GM21576 (cell line): ENCODE data around the gene ANKRD33.

Experiments used
- ATAC-seq: cut with Tn5 transposase; IDR thresholded peaks from one replicate; pipeline ENCODE4 v1.9.1; 2021; ENCODE audit warnings: mild to moderate bottlenecking, moderate library complexity; ENCODE audit not compliant: unreplicated experiment

ANKRD33 gene

DNA sequence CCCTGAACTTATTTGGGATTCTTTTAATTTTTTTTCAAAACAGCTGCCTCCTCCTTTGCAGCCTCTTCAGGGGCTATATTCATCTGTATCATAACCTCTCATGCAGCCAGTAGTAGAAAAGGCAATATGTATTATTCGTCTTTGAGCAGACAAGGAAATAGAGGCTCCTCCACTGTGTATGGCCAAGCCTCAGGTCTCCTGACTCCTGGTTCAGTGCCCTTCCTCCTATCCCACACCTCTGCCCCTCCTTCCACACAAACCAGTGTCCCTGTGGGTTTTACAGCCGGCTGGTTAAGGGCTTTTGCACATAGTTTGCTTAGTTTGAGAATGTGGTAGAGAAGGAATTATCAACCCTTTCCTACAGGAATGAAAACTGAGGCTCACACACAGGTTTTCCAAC is 10.6 kb downstream of the ANKRD33 start:
- ATAC-seq = no peak

DNA sequence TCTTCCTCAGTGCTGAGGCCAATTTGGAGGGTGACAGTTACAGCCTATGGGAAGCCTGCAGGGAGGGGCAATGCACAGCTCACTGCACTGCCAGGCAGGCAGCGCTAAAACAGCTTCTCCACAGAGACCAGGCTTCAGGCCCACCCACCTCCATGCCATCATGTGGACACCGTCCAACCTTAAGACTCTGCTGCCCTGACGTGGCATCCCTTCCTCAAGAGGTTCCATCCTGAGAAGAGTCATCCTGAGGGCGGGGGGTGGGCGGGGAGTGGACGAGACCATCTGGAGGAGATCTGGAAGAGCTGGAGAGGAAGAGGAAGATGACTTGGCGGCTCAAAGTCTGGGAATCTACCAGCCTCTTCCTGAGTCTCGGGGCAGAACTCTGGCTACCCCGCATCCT is 11.0 kb downstream of the ANKRD33 start:
- no peak for ATAC-seq

DNA sequence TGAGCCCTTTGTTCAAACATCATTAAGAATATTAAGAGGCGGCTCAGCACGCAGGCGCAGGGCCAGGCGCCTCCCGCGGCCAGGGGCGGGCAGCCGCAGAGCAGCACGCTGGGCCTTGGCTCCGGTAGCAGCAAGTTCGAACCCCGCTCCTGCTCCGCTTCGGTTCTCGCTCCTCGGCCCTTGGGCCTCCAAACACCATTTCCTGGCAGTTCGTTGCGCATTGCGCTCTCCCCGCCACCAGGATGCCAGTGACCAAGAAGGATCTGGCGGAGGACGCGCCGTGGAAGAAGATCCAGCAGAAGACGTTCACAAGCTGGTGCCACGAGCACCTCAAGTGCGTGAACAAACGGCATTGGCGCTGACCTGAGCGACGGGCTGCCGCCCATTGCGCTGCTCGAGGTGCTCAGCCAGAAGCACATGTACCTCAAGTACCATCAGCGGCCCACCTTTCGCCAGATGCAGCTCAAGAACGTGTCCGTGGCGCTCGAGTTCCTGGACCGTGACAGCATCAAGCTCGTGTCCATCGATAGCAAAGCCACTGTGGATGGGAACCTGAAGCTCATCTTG is 12.5 kb downstream of the ANKRD33 start:
- ATAC-seq = no peak

DNA sequence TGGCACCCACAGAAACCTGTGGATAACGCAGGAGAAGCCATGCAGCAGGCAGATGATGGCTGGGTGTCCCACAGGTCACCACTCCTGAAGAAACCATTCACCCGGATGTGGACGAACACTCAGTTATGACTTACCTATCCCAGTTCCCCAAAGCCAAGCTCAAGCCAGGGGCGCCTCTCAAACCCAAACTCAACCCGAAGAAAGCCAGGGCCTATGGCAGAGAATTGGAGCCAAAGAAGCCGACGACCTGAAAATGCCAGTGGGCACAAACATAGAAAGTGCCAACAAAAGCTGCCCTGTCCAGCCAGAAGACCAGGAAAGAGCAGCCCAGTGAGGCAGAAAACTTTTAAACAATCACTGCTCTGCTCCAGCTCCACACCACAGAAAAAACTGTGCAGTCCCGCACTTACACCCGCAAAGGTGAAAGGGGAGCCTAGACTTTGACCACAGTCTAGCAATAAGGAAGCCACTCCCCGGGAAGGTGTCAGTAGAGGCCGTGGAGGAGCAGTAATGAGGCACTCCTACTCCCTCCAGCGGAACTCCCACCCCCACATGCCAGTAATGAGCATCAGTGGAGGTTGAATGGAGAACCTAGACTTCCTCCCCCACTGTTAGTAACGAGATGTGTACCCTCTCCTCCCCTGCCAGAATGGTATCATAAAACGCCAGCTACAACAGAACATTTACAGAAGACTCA is 13.4 kb downstream of the ANKRD33 start:
- ATAC-seq = no peak

DNA sequence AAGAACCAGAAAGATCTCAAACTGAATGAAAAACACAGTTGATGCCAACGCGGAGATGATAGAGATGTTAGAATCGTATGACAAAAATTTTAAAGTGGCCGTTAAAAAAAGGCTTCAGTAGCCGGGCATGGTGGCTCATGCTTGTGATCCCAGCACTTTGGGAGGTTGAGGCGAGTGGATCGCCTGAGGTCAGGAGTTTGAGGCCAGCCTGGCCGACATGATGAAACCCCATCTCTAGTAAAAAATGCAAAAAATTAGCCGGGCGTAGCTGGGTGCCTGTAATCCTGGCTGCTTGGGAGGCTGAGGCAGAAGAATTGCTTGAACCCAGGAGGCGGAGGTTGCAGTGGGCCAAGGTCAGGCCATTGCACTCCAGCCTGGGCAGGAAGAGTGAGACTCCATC is 14.0 kb downstream of the ANKRD33 start:
- no peak for ATAC-seq

DNA sequence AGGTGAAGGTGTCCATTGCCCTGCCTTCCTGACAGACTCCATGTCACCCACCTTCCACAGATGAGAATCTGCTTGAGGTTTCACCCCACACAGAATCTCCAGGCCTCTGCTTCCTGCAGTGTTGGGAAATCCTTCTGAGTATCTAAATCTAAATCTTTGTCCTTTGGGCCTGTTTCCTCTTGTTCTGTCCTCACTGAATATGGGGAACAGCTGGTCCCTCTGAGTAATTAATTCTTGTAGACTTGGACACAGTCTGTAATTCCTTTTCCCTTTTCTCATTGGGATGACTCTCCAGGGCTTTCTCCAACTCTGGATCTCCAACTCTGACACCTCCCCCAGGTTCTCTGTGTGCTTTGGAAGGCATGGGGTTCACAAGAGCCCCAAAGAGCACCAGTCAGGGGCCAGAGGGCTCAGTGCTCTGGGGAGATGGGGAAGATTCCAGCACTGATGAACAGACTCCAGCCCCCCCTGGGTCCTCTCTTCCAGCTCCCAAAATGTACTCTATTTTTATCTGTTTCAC is 17.1 kb downstream of the ANKRD33 start:
- no peak for ATAC-seq

DNA sequence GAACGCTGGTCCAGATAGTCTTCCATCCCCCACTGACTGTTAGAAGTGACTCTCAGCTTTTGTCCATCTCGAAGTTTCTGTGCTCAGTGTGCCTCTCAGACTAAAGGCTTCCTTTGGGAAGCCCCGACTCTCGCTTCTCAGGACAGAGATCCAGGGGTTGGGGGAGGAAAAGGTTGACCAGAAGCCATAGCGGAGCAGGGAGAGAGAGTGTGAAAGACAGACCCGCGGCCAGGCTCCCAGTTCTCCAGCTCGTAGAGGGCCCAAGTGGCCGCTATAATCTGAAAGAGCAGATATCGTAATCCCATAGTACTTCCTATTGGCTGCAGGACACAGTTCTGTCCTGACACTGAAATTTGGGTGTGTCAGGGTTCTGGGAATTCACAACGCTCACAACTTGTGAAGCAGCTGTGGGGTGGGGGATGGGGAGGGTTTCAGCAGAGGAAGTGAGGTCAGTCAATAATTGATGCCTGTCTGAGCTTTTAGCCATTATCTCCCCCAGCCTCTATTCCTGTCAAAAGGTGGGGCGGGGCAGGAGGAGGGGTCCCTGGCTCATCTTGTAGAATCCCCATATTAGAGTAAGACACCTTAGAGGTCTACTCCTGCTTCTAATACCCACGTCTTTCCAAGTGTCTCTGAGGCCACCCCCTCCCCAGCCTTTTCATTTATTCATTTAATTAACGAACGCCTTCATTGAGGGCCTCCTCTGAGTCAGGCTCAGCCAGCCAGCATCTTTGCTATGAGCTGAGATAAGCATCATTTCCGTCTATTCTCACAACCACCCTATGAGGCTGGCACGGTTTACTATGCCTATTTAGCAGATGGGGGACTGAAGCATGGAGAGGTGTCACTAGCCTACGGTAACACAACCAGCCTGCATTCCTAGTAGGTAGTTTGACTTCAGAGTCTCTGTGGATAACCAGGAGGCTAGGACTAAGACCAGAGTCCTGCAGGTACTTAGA is 17.8 kb downstream of the ANKRD33 start:
- ATAC-seq = no peak

DNA sequence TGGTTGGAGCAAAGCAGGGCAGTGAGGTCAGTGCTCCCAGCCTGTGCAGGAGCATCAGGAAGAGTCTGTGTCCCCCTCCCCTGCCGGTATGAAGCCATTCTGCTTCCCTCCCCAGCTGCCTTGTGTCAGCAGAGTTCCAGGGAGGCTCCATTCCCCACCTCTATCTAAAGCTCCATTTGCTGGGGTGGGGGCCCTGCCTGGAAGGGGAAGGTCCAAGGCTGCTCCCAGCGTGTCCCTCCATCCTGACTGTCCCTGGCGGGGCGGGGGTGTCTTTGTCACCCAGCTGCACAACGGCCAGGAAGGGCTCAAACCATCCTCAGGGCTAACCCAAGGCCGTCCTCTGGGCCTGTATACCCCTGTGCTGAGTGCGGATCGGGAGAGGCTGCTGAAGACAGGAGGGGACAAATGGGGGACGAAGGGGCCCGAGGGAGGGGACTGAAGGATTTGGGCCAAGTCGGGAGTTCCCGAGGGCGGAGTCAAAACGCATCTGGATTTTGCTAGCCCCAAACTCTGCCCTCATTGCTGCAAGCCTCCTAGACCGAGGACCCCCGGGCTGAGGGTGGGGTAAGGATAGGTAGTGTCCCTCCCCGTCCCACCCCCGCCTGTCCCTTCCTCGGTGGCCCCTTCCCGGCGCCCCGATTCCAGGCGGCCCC is 18.7 kb downstream of the ANKRD33 start:
- no peak for ATAC-seq

DNA sequence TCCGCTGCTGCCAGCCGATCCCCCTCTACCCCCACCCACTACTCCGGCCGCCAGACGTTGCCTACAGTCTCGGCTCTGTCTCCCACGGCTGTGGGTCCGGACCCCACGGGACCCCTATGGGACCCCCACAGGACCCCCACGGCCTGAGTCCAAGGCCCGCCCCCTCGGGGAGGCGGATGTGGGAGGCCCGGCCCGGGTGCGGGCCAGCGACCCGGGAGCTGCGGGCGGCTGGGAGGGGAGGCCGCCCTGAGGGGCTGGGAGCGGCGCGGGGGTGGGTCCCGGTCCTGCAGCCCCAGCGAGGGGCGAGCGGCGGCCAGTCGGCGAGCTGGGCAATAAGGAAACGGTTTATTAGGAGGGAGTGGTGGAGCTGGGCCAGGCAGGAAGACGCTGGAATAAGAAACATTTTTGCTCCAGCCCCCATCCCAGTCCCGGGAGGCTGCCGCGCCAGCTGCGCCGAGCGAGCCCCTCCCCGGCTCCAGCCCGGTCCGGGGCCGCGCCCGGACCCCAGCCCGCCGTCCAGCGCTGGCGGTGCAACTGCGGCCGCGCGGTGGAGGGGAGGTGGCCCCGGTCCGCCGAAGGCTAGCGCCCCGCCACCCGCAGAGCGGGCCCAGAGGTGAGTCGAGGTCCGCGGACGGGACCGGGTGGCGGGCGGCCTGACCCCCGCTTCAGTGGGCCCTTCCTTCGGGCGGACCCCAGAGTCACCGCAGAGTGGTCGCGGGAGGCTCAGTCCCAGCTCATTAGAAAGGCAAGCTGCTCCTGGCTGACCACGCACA is 19.4 kb downstream of the ANKRD33 start, which contains the start of gene ACVRL1:
TSS of gene ACVRL1 (plus strand) at position 422 of the 773 bp plus-strand sequence. CDS start 4,971 bp downstream, outside the sequence.
- ATAC-seq = no peak

DNA sequence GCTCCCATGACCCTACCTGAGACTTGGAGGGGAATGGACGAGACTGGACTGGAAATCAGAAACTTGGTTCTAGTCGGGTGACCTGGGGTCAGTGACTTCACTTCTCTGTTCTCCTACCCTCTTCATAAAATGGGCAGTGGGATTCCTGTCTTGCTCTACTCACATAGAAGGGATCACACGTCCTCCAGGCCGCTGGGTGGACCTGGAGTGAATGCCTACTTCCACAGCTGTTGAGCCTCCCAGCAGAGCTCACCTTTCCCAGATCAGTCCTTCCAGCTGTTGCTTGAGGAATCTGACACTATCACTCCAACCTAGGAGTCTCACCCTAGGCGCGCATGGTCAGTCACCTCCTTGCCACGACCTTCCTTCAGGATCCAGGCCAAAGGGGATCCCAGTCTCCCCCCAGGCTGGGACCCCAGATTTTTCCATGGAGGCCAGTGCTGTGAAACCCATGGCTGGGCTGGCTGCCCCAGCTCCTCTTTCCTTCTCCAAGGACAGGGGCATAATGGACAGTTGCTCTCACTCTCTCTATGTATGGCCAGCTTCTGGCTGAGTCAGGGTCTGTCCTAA is 20.0 kb downstream of the ANKRD33 start:
- no peak for ATAC-seq

DNA sequence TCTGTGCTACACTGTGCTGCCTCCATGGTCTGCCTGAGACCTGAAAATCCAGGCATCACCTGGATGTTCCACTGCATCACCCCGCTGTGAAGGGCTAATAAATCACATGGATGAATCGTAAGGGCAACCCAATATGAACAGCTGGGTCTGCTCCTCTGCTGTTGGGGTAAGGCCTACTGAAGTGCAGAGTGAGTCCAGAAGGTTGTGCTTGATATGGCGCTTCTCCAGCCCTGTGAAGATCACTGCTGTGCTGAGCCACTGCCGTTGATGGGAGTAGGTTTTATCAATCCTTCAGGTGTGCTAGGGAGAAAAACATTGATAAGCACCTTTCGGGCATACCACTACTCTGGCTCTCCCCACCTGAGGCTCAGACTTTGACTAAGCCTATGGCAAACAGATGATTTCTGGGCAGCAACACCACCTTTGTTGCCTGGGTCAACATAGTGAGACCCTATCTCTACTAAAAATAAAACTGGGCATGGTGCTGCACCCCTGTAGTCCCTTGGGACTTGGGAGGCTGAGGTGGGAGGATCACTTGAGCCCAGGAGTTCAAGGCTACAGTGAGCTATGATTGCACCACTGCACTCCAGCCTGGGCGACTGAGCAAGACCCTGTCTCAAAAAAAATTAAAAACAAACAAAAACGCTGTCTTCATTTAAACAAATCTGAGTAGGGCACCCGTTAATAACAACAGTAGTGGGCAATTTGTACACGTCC is 21.1 kb downstream of the ANKRD33 start:
- no peak for ATAC-seq

DNA sequence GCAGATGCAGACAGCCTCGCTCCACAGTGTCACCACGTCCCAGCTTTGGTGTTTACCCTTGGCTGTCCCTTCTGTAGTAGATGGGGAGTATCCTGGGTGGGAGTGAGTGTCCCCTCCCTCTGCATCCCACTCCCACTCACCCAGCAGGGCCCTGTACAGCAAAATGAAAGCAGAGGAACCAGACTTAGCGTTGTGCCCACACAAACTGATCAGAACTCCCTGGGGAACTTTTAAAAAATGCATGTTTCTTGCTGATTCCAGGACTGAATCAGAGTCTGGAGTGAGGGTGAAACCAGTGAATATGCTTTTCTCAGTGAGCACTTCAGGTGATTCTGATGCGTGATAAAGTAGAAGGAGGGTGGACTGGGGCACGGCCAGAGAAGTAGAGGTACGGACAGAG is 22.3 kb downstream of the ANKRD33 start:
- ATAC-seq = no peak

DNA sequence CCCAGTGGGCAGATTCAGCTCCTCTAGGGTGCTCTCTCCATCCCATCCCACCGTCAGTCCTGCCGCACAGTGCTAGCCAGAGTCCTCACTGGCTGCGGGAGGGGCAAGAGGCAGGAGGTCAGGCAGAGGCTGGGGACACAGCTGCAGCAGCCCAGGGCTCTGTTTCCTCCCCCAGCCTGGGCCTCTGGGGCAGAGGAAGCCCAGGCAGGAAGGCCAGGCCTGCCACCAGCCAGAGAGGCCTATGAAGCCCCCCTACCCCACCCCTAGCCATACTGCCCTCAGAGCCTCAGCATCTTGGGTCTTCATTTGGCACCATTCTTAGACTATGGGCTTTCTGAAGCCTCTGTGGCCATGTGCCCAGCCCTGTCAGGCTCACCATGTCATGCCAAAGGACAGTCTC is 22.8 kb downstream of the ANKRD33 start:
- no peak for ATAC-seq

DNA sequence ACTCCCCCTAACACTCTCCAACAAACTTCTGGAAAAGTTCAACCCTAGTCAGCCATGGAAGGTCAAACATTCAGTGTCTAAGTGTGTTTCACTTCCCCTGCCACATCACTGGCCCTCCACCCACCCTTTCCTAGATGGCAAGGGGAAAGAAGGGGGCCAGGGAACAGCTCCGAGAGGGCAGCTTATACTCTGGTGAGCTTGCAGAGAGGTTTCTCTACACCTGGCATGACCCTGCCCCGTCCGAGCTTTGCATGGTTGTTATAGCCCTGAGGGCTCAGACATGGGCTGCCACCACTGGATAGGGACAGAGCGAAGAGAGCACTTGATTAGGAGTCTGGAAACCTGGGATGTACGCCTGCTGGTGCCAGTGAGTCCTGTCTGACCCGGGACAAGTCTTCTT is 23.4 kb downstream of the ANKRD33 start:
- no peak for ATAC-seq

DNA sequence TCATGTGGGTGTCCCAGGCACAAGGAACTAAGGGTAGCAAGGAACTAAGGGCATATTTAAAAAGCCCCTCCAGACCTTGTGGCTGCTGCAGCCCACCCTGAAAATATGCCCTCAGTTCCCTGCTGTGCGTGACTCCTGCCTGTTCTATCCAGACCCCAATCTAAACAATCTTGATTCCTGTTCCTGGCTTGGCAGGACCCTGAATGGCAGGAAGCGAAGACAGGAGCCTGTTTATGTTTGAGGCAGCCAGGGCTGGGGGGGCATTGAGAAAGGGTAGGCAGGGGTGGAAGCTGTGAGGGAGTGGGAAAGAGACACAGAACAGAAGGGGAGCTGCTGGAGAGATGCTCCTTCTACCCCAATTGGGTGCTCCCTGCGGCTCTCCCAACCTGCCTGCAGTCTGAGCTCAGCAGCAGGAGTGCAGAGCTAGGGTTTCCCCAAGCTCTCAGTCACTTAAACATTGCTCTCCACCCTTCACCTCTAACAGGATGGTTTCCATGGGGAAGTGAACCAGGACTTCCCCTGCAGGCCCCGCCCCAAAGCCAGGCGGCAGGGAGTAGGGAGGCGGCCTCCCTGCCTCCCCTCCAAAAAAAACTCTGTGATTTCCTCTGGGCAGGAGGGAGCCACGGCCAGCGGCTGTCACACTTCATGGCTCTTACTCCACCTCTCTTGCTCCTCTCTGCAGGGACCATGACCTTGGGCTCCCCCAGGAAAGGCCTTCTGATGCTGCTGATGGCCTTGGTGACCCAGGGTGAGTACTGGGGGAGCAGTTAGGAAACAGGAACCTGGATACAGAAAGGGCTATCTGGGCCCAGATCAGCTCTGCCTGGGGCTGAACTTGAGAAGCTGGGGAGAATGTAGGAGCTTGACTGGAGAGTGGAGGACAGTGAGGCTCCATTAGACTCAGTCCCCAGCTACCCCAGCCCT is 24.1 kb downstream of the ANKRD33 start:
- ATAC-seq = no peak

DNA sequence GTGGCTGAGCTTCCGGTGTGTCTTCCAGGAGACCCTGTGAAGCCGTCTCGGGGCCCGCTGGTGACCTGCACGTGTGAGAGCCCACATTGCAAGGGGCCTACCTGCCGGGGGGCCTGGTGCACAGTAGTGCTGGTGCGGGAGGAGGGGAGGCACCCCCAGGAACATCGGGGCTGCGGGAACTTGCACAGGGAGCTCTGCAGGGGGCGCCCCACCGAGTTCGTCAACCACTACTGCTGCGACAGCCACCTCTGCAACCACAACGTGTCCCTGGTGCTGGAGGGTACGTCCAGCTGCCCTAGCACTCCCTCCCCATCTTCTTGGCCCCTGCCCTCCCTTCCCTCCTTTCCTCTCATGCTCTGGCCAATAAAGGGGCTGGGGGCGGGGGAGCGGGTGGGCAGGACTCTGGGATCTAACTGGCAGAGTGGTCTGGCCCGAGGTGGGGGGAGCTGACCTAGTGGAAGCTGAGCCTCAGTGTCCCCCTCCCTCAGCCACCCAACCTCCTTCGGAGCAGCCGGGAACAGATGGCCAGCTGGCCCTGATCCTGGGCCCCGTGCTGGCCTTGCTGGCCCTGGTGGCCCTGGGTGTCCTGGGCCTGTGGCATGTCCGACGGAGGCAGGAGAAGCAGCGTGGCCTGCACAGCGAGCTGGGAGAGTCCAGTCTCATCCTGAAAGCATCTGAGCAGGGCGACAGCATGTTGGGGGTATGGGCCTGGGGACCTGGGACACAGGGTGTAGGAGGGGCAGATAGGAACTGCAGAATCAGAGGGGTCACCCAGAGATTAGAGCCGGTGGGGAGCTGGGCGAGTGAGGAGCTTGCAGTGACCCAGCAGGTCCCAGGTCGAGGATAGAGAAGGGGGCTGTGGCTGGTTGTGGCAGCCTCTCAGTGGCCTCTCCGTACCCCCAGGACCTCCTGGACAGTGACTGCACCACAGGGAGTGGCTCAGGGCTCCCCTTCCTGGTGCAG is 25.4 kb downstream of the ANKRD33 start:
- no peak for ATAC-seq
